Upper lobe of left lung (tissue), 4 donors: Measurements from ENCODE around the gene HIF1A.

Experiments used
- CTCF ChIP-seq, 6 experiments: fragments of 450-650 bp in 4 of 6; fragments of 200-600 bp in 2 of 6; sonication (generic) in 2 of 6; IDR thresholded peaks; one replicate each; pipeline ENCODE4 v1.5.1; 2016 to 2019; ENCODE audit warnings: antibody characterized with exemption in 6 of 6
- EP300 ChIP-seq, 4 donors: sonication (generic); formaldehyde crosslinking; IDR thresholded peaks; one replicate each; pipeline ENCODE4 v1.5.1; 2017; ENCODE audit warnings: antibody characterized with exemption in 4 of 4, control low read depth in 2 of 4
- POLR2A ChIP-seq, 4 donors: fragments of 450-650 bp; IDR thresholded peaks; one replicate each; pipeline ENCODE4 v1.5.1; 2016 to 2017; ENCODE audit warnings: antibody characterized with exemption in 4 of 4, mild to moderate bottlenecking in 2 of 4
- POLR2AphosphoS5 ChIP-seq, 2 donors: sonication (generic); formaldehyde crosslinking; IDR thresholded peaks; one replicate each; pipeline ENCODE4 v1.5.1; 2017; ENCODE audit warnings: antibody characterized with exemption in 2 of 2

GRCh38 chr14:61765225-61765943 is 70.1 kb downstream of the HIF1A start:
- TF ChIP-seq CTCF (IDR thresholded peaks at IDR 0.05), result no peak
- TF ChIP-seq POLR2AphosphoS5 (IDR thresholded peaks at IDR 0.05), result no peak
- no peak for TF ChIP-seq POLR2A (IDR thresholded peaks at IDR 0.05)
- no peak for TF ChIP-seq EP300 (IDR thresholded peaks at IDR 0.05)
